Neutrophil (primary cell): ENCODE results near the gene GPR42.

ENCODE experiments used
- H3K27ac ChIP-seq: fragments of 200-600 bp; sonication (generic); 2 replicates; pipeline ENCODE4 v1.5.1; 2016; ENCODE audit warnings: mild to moderate bottlenecking, moderate library complexity
- H3K27me3 ChIP-seq: fragments of 200-600 bp; sonication (generic); 2 replicates; pipeline ENCODE4 v1.6.0; 2016; ENCODE audit warnings: mild to moderate bottlenecking
- H3K36me3 ChIP-seq: fragments of 200-600 bp; sonication (generic); 2 replicates; pipeline ENCODE4 v1.5.1; 2017
- H3K4me1 ChIP-seq, 2 experiments: fragments of 200-600 bp in 1 of 2; sonication (generic) in 1 of 2; 1 replicate in 1 of 2; 2 replicates in 1 of 2; pipeline versions ENCODE4 v1.5.1 to v1.6.1; 2013 to 2016; ENCODE audit warnings: low read depth in 1 of 2, low read length in 1 of 2, mild to moderate bottlenecking in 1 of 2, moderate library complexity in 1 of 2; ENCODE audit not compliant: control insufficient read depth in 1 of 2, insufficient read depth in 1 of 2
- H3K4me3 ChIP-seq, 2 experiments: fragments of 200-600 bp in 1 of 2; sonication (generic) in 1 of 2; 1 replicate in 1 of 2; 2 replicates in 1 of 2; pipeline ENCODE4 v1.5.1; 2013 to 2016; ENCODE audit warnings: low read depth in 1 of 2, low read length in 1 of 2, mild to moderate bottlenecking in 1 of 2, moderate library complexity in 1 of 2
- H3K9me3 ChIP-seq: fragments of 200-600 bp; sonication (generic); 2 replicates; pipeline ENCODE4 v1.5.1; 2016
- CTCF ChIP-seq: fragments of 200-600 bp; sonication (generic); IDR thresholded peaks from 2 replicates; pipeline ENCODE4 v1.5.1; 2016; ENCODE audit warnings: antibody characterized with exemption

The GPR42 gene

GRCh38 chr19:35337097-35337983 is 33.5 kb upstream of the GPR42 start:
- H3K36me3 ChIP-seq = no peaks in the 10 kb centered on the region
- no peaks in the 10 kb centered on the region for H3K9me3 ChIP-seq
- no peak overlapping the region for H3K4me3 ChIP-seq
- H3K27ac ChIP-seq = no peak overlapping the region
- peaks cover 0 to 2% of the 10 kb centered on the region in 2 experiments for H3K4me1 ChIP-seq
- no peak for TF ChIP-seq CTCF
- H3K27me3 ChIP-seq = peaks cover 14% of the 10 kb centered on the region

GRCh38 chr19:35337984-35338296 is 32.9 kb upstream of the GPR42 start:
- Histone ChIP-seq H3K9me3 (no peaks in the 10 kb centered on the region), H3K27ac (no peak overlapping the region), H3K4me1 (peaks cover 0 to 2% of the 10 kb centered on the region in 2 experiments), H3K27me3 (peaks cover 8% of the 10 kb centered on the region), H3K36me3 (no peaks in the 10 kb centered on the region), H3K4me3 (no peak overlapping the region)
- TF ChIP-seq CTCF = no peak

- H3K27ac ChIP-seq = no peak overlapping the region
- no peaks in the 10 kb centered on the region for H3K36me3 ChIP-seq
- H3K4me1 ChIP-seq = peaks cover 0 to 2% of the 10 kb centered on the region in 2 experiments
- no peak overlapping the region for H3K4me3 ChIP-seq
- H3K9me3 ChIP-seq = no peaks in the 10 kb centered on the region
- TF ChIP-seq CTCF = no peak
- H3K27me3 ChIP-seq = peaks cover 12% of the 10 kb centered on the region
These were observed 30.4 kb upstream of the GPR42 start for GRCh38 chr19:35340431-35340830.

- TF ChIP-seq CTCF = no peak
- Histone ChIP-seq H3K4me1 (peaks cover 2 to 6% of the 10 kb centered on the region in 2 experiments), H3K27ac (no peak overlapping the region), H3K36me3 (no peaks in the 10 kb centered on the region), H3K27me3 (peaks cover 17% of the 10 kb centered on the region), H3K9me3 (no peaks in the 10 kb centered on the region), H3K4me3 (no peak overlapping the region)
These were observed 29.9 kb upstream of the GPR42 start for GRCh38 chr19:35341006-35341405.

- Histone ChIP-seq H3K36me3 (no peaks in the 10 kb centered on the region), H3K9me3 (no peaks in the 10 kb centered on the region), H3K27me3 (peaks cover 24% of the 10 kb centered on the region), H3K4me1 (peaks cover 9 to 13% of the 10 kb centered on the region in 2 experiments), H3K4me3 (no peak overlapping the region), H3K27ac (no peak overlapping the region)
- TF ChIP-seq CTCF = no peak
These were observed 29.2 kb upstream of the GPR42 start for GRCh38 chr19:35341565-35342225.
